GM12892 (cell line): Measurements from ENCODE around the gene SHANK1.

Experiments used
- DNase-seq: peaks from one replicate; pipeline ENCODE4 v3.0.0; 2011; ENCODE audit not compliant: insufficient read length
- FAIRE-seq: peaks from 2 replicates; lab custom pipeline; 2011; peaks lifted over from hg19 to GRCh38; lab: Jason Lieb, UNC
- POLR2A ChIP-seq: IDR thresholded peaks from 2 replicates; pipeline ENCODE4 v1.6.1; 2011; ENCODE audit warnings: low read depth, low read length, control low read depth
- POLR2AphosphoS5 ChIP-seq: IDR thresholded peaks from 2 replicates; pipeline ENCODE4 v1.6.1; 2011; ENCODE audit warnings: low read depth, low read length, control low read depth
- TAF1 ChIP-seq: IDR thresholded peaks from 2 replicates; pipeline ENCODE4 v1.6.1; 2011; ENCODE audit warnings: low read depth, mild to moderate bottlenecking, control low read depth, low read length, borderline replicate concordance

SHANK1 gene

DNA sequence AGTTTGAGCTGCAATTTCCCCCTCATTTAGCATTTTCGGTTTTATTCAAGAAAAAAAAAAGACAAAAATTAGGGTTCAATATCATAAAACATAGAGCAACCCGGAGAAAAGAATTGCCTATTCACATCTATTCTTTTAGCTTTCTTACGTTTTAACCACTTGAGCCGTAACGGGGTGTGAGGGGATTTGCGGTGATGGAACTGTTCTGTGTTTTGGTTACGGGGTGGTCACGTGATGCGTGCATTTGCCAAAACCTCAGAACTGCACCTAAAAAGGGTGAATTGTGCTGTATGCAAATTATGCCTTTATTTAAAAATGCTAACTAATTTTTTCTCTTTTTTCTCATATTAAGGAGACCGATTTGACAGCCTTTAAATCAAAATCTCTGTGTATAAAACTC, 25.6 kb upstream of the SHANK1 start:
- DNase-seq (no peak), FAIRE-seq (no peak)
- TF ChIP-seq TAF1 (no peak), POLR2AphosphoS5 (no peak), POLR2A (no peak)

DNA sequence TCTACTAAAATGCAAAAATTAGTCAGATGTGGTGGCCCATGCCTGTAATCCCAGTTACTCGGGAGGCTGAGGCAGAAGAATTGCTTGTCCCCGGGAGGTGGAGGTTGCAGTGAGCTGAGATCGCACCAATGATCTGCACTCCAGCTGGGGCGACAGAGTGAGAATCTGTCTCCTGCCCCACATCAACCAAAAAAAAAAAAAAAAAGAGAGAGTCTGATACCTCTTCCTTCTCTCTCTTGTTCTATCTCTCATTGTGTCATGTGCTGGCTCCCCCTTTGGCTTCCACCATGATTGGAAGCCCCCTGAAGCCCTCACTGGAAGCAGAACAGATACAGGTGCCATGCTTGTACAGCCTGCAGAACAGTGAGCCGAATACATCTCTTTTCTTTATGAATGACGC, 23.9 kb upstream of the SHANK1 start:
- DNase-seq = no peak
- TF ChIP-seq POLR2A = no peak
- no peak for FAIRE-seq

DNA sequence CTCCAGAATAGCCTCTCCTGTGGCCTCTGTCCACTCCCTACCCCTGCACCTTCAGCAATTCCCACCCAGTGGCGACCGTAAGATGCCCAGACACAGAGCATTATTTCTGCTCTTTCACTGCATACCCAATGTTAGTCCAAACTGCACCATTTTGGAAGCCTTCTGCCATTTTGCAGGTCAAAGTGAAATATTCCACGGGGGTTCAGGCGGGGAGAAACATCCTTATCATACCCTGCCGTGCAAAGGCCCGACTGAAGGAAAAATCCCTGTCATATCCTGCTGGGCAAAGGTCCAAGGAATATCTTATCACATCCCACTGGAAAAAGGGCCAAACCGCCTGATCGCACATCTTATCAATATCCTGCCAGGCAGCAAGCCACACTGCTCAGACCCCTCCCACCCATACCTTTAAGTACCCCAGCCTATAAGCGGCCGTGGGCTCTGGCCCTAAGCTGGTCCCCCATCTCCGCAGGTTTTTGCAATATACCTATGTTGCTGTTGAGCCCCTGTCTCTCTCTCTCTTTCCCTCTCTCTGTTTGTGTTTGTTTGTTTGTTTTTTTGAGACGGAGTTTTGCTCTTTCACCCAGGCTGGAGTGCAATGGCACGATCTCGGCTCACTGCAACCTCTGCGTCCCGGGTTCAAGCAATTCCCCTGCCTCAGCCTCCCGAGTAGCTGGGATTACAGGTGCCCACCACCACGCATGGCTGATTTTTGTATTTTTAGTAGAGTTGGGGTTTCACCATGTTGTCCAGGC, 21.8 kb upstream of the SHANK1 start:
- no peak for DNase-seq

DNA sequence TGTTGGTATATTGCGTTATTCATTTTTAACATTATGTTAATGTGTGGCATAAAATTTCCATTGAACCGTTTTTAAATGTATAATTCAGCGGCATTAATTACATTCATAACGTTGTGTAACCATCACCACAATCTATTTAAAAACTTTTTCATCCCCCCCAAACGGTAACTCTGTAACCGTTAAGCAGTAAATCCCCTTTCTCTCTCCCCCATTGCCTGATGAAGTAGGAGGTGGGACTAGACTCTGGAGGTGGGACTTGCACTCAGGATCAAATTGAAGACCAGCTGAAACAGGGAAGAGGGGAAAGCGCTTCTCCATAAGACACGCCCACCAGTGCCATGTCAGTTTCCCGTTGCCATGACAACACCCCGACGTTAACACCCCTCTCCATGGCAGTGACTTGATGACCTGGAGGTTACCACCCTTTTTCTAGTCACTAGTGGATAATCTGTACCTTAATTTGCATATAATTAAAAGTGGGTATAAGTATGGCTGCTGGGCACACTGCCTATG, 20.4 kb upstream of the SHANK1 start:
- TF ChIP-seq POLR2A (no peak), POLR2AphosphoS5 (no peak), TAF1 (no peak)
- DNase-seq = no peak
- FAIRE-seq = no peak

More for the DNA sequence above, 21.8 kb upstream of the SHANK1 start:
- no peak for FAIRE-seq
- no peak for TF ChIP-seq TAF1
- TF ChIP-seq POLR2A = no peak
- no peak for TF ChIP-seq POLR2AphosphoS5

DNA sequence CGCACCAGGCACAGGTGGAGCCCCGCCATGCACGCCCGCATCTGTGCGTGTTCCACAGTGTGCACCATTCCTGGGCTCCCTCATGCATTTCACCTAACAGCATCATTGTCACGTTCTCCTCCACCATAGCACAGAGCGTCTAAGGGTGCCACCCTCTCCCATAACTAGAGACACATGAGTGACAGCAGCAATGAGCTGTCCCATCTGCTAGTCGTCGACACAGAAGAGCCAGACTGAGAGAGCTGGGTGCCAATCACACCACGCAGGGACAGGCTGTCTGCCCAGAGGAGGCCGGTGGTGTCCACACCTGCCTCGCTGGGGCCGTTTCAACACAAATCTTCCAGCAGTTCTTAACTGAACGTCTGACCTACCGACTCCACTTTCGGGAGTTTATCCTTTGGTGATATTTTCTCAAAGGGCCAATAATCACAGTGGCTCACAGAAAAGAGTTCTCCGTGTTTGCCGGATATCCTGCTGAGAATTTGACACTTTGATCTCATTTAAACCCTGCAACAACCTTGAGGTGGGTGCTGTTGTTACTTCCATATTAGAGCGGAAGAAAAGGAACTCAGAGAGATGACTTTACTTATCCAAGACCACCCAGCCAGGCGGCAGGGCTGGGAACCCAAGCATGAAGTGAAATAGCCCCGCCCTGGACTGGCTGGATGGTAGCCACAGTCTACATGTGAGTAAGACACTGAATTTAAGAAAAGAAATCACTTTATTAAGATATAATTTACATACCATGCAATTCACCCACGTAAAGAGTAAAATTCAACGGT, 19.7 kb upstream of the SHANK1 start:
- TF ChIP-seq TAF1 (no peak), POLR2A (no peak), POLR2AphosphoS5 (no peak)
- DNase-seq = no peak
- FAIRE-seq = no peak

DNA sequence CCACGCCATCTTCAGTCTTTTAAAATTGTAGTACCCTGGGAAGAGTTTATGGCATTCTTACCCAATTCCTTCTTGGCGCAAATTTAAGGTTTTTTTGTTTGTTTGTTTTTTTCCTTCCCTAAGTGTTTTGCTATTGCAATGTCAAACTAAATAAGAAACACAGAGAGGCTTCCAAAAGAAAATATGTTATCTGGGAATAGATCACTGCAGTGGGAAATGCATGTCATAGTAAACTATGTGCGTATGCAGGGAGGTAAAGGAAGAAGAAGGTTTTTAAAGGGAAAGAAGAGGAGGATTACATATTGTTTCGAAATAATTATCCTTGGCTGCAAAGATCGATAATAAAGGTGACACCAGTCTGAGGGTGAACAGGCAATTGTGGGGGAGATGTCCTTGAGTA, 16.7 kb upstream of the SHANK1 start:
- DNase-seq (no peak), FAIRE-seq (no peak)
- TF ChIP-seq POLR2A (no peak), POLR2AphosphoS5 (no peak), TAF1 (no peak)

DNA sequence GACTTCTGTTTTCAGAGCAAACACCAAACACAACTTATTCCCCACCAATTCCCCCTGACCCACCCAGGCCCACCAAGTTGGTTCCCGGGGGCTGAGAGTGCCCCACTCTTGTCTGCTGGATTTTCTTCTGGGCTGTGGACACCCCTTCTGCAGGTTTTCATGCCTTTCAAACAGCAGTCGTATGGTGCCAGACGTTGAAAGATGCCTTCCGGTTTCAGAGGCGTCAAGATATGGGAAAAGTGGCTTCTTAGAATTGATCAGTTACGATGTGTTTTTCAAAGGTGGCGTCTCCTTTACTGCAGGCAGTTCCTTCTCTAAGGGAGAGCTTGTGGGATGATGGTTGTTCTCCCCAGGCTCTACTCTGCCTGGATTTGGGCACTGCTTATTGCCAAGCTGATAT, 16.3 kb upstream of the SHANK1 start:
- FAIRE-seq = no peak
- DNase-seq = no peak
- TF ChIP-seq POLR2A = no peak
- TF ChIP-seq TAF1 = no peak
- no peak for TF ChIP-seq POLR2AphosphoS5

DNA sequence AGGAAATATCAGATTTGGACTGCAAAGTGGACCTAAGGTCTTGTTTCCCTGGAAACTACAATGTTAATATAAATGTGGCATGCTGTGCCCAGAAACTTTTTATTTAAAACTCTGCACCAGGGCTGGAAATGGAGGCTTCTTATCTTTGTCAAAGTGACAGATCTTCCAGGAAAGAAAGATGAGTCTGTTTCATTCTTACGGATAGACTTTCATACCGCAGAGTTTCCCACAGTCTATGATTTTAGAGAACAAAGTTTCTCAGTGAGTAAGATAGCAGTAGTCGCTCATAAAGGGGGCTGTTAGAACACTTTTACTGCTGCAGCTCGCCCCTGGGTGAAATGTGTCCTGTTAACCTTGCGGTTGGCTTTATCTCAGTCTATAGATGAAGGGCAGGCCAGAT, 10.3 kb upstream of the SHANK1 start:
- TF ChIP-seq POLR2AphosphoS5 = no peak
- no peak for TF ChIP-seq TAF1
- no peak for TF ChIP-seq POLR2A
- DNase-seq (no peak), FAIRE-seq (no peak)

DNA sequence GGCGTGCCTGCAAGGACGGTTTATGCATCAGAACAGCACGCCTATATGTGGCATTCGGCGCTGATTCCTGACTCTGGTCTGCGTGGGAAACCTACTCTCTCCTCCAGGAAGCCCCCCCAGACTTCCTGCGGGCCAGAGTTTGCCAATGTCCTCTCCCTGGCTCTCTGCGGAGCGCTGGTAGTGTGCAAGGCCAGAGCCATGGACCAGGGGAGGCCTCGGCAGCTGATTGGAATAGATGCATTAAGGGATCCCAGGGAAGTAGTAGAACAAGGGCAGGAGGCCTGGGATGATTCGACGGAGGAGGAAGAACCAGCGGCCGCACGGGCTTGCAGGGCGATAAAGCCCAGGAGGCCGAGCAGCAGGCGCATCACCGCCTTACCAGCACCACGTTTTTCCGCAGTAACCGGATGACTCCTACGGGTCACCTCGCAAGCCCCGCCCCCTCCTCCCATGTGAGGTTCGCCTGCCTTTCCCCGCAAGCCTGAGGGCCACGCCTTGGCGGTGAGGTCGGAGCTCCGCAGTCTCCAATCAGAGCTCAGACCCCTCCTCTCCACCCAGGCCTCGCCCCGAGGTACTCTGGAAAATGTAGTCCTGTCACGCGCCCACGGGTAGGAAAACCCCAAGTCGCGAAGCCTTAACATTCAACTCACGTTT, 8.6 kb upstream of the SHANK1 start:
- FAIRE-seq = no peak
- DNase-seq = no peak

DNA sequence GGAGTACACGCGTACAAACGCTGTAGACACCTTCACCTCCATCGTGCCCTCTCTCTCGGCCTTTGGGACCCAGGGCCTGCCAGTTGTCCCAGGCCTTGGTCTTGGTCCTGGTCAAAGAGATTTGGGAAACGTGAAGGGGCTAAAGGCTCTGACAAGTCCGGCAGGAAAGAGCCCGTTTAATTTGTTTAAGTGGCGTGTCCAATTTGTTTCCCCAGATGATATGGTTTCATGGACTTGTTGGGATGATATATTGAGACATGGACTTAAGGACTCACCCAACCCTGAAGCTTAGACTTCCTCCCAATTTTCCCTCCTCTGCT, 6.3 kb upstream of the SHANK1 start:
- no peak for DNase-seq
- TF ChIP-seq TAF1 (no peak), POLR2AphosphoS5 (no peak)

More for the DNA sequence above, 8.6 kb upstream of the SHANK1 start:
- no peak for TF ChIP-seq POLR2A
- no peak for TF ChIP-seq TAF1
- TF ChIP-seq POLR2AphosphoS5 = no peak

DNA sequence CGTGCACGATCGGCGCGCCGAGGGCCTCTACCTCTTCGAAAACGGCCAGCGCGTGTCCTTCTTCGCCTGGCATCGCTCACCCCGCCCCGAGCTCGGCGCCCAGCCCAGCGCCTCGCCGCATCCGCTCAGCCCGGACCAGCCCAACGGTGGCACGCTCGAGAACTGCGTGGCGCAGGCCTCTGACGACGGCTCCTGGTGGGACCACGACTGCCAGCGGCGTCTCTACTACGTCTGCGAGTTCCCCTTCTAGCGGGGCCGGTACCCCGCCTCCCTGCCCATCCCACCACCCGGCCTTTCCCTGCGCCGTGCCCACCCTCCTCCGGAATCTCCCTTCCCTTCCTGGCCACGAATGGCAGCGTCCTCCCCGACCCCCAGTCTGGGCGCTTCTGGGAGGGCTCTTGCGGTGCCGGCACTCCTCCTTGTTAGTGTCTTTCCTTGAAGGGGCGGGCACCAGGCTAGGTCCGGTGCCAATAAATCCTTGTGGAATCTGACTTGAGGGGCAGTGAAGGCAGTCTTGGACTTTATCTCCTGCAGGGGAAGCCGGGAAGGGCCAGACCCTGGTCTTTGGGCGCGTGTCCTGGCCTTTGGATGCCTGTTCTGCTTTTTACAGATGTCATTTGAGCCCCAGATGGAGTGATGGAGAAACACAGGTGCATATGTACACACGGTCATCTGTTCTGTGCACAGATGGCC, 5.8 kb upstream of the SHANK1 start:
- TF ChIP-seq TAF1 (no peak), POLR2AphosphoS5 (no peak), POLR2A (no peak)
- DNase-seq (no peak), FAIRE-seq (no peak)

More for the DNA sequence above, 6.3 kb upstream of the SHANK1 start:
- no peak for FAIRE-seq
